Central memory CD4-positive, alpha-beta T cell (primary cell): Measurements from ENCODE around the gene LYSMD2.
A peak's percentile ranks its signal among the peaks of the same experiment; 100 is the strongest.
"Not testable (repeated sequence)": the region's sequence is repeated elsewhere in the genome, so short reads cannot be mapped to it uniquely, and the experiment has no call there.

Source experiments
- DNase-seq: peaks from one replicate; pipeline ENCODE4 v3.0.0; 2022
- total RNA-seq, 3 experiments: gene quantifications; one replicate each; lab custom pipeline; 2026; lab: John Stamatoyannopoulos, UW

LYSMD2 gene
- total RNA-seq = 13.7 to 64.5 (median 27.0) reads per million in 3 experiments

GRCh38 chr15:51737522-51738305, at the start of gene LYSMD2:
Gene LYSMD2, minus strand, starts transcription at chr15:51737655. Its CDS starts 33 bp downstream, at chr15:51737622.
- peak; percentile 71 for DNase-seq

GRCh38 chr15:51787130-51787529, 49.7 kb upstream of the LYSMD2 start:
- DNase-seq = not testable (repeated sequence)

DNA sequence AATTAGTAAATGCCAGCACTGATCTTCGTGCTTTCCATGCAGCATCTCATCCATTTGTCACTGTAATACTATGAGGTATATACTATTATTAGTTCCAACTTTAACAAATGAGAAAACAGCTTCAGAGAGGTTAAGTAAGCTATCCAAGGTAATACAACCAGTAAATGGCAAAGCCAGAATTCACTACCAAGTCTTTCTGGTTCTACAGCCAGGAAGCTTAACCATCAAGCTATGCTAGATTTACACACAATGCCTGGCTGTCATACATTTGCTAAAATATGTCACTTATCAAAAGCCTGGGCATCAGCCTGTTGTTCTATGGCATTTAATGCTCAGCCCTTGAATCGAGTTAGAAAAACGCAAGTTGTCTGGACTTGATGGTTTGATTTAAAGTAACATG, 46.5 kb upstream of the LYSMD2 start:
- DNase-seq = no peak

- no peak for DNase-seq
Measured at GRCh38 chr15:51782357-51782896, 45.0 kb upstream of the LYSMD2 start.

DNA sequence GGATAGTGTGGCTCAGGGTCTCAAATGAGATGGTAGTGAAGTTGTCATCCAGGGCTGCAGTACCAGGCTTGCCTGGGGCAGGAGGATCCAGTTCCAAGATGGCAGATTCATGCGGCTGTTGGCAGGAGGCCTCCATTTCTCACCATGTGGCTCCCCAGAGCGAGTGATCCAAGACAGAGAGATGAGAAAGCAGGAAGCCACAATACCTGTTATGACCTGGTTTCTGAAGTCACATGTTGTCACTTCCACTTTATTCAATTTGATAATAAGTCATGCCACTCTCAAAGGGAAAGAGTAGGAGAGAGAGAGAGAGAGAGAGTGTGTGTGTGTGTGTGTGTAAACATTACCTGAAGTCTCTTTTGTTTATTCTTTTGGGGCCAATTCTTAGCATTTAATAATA, 44.1 kb upstream of the LYSMD2 start:
- no peak for DNase-seq

DNA sequence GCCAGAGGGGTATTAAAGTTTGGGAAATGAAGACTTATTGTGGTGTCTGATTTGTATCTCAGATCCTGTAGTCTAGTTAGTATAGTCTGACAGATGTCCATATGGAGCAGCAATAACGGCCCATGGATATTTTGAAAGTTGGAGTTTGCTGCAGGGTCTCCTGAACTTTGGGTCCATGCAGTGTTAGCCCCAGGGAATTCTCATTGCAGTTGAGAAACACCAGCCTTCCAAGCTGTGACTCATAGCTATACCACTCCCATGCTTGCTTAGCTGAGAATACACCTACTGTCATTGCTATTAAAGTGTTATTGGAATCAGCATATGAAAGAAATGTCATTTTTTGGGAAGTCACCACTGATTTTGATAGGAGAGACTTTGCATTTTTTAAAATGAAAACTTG, 43.2 kb upstream of the LYSMD2 start:
- DNase-seq = no peak

DNA sequence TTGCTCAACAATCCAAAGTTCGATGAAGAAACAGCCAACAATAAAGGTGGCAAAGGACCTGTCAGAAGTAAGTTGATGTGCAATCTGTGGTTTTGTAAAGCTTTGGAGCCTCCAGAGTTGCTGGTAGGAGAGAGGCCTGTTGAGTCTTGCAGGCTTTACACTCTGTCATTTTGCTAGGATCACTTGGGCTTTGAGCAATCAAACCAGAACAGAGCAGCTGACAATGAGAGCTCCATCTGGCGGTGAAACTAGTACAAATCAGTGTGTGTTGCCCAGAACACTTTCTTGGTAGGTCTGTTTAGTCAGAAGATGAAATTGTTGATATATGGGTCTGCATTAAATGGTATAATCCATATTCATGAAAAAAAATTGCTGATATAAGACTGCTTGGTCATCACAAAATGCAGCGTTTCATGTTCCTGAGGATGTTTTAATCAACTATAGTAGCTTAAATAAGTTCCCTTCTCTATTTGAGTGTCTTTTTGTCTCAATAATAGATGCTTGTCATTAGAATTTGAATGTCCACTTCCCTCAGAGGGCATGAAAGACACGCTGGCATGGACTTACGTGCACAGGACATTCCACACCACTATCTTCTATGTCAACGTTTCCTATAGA, 39.6 kb upstream of the LYSMD2 start:
- peak; percentile 56 for DNase-seq

DNA sequence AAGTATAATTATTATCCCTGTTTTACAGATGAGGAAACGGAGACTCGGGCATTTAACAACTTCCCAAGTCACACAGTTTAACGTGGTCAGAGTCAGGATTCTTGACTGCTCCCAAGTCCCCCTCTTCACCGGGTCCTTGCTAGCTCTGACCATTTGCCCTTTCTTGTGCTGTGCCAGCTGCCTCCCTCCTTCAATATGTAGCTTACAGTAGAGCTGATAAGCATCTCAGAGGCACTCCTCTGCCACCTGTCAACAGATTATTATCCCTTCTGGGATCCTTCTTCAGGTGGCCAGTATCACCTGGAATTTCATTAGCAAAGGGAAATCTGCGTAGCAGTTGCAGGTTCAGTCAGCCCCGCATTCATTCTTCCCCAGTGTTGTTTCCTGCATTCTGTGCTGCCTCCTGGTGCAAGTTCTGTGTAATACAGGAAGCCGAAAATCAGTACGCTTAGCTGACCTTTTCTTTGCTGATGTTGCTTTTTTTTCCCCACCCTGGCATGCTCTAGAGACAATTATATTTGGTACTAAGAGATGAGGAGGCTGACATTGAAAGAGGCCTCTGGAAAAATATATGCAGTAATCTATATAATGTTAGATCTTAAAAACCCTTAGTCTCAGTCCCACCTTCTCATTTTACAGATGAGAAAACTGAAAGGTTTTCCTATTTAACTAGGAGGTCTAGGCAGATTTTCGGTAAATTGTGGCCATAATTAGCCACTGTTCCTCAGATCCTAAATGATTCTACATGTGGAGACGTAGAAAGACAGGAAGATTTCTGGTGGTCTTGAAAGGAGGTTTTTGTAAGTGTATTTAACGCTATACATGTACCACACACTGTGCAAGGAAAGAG, 38.7 kb upstream of the LYSMD2 start:
- DNase-seq = peak; percentile 25

- DNase-seq = no peak
Measured at GRCh38 chr15:51774916-51775315, 37.5 kb upstream of the LYSMD2 start.

DNA sequence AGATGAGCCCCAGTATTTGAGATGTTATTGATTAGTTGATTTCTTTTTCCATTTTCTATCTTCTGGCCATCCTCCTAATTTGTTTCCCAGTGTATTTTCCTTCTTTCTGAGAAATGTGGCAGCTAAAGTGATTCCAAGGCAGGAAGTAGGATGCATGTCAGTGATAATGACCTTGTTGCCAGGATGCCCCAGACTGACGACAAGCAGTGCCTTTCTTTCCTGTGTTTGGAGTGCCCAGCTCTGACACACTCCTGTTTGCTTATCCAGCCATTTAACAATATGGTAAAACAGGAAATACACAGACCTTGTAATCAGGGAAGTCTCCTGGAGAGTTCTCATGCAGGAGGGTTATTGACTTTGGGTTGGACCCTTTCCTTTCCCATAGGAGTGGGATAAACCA, 34.3 kb upstream of the LYSMD2 start:
- no peak for DNase-seq

- DNase-seq = no peak
Measured at GRCh38 chr15:51770902-51771301, 33.4 kb upstream of the LYSMD2 start.

- DNase-seq = no peak
Measured at GRCh38 chr15:51768018-51768417, 30.6 kb upstream of the LYSMD2 start.

DNA sequence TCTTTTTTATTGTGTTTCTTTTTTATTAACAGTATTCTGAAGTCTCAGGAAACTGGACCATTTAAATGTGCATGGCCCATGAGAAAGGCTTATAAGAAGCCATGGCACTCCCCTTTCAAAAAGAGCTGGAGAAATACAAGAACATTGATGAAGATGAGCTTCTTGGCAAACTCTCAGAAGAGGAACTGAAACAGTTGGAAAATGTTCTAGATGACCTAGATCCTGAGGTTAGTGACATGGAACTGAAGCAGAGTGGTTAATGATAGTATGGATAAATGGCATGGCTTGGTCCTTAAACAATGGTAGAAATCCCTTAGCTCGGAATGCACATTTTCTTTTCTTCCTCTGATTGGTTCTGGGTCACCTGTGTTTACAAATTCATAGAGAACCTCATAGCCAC, 28.9 kb upstream of the LYSMD2 start:
- no peak for DNase-seq

- DNase-seq = no peak
Measured at GRCh38 chr15:51765751-51766150, 28.3 kb upstream of the LYSMD2 start.

DNA sequence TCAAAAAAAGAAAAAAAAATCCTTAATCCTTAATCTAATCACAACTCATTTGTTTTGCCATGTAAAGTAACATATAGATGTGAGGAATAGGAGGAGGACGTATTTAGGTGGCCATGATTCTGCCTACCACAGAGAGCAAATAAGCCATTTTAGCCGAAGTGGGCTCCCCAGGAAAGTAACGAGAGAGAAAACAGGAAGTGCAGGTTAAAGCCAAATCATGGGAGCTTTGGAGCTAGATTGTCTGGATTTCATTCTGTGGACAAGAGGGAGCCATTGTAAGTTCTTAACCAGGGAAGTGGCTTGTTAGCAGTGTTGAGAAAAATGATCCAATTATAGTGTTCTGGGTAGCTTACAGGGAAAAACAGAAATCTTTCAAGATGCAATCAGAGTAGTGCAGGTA, 23.4 kb upstream of the LYSMD2 start:
- DNase-seq = no peak

DNA sequence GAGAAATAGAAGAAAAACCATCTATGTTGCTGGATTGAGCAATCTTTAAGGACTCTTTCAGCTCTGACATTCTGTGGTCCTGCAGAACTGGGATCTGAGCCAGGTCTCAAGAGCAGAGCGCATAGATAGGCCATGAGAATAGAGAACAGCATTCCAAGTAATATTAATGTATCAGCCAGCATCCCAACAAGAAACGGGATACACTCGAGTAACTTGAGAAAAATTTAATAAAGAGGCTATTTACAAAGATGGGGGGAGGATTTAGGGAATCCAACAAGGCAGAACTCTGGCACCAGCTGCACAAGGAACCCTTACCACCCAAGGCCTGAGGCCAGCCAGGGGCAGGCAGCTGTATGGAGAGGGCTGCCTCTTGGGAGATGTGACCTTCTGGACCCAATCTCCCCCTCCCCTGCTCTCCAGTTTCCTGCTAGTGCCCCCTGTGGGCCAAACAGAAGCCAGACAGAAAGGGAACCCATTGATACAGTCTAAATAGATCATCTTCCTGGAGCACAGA, 22.2 kb upstream of the LYSMD2 start:
- no peak for DNase-seq

- no peak for DNase-seq
Measured at GRCh38 chr15:51758645-51759044, 21.2 kb upstream of the LYSMD2 start.

GRCh38 chr15:51757450-51757849, 20.0 kb upstream of the LYSMD2 start:
- no peak for DNase-seq

GRCh38 chr15:51756482-51756881, 19.0 kb upstream of the LYSMD2 start:
- no peak for DNase-seq

- no peak for DNase-seq
Measured at GRCh38 chr15:51755790-51756189, 18.3 kb upstream of the LYSMD2 start.

DNA sequence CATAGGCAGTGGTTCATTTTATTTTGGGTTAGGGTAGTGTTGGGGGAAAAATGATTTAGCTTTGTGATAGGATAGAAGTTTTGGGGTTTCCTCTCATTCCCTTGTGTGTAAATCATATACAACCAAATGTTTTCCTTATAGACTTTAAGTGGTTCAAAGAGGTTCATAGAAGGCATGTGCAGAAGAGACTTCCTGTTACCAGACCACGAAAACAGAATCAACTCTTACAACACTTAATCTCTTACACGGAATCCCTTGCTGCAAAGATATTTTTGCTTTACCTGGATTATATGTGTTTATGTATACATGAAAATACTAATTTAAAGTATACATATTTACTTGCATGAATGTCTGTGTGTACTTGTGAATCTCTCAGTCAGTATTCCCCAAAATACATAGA, 16.8 kb upstream of the LYSMD2 start:
- DNase-seq = no peak

DNA sequence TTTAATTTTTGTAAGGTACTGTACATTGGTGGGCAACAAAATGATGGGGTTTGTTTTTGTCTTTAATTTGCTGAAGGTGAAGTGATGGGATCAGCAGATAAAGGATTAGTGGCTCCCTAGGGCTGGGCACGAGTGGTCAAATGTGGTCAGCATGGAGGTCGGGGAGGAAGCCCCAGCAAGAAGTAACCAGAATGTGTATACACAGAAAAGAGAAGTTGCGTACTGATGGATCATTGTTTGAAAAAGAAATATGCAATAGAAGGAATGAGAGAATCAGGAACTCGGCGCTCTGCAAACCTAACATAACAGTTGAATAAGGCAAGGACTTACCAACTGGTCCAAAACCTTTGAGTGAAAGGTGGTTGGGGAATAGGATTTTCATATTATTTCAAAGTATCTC, 15.4 kb upstream of the LYSMD2 start:
- DNase-seq = no peak
